ENCODE data around the gene BRF1. TPM values are rescaled to one million over a fixed set of nuclear protein-coding genes. Genes with fewer than 3 reads are reported as not detected.

BRF1 gene
- total RNA-seq, 4 donors from 2014 or later = 25.2 to 35.6 (median 30.9) TPM

DNA sequence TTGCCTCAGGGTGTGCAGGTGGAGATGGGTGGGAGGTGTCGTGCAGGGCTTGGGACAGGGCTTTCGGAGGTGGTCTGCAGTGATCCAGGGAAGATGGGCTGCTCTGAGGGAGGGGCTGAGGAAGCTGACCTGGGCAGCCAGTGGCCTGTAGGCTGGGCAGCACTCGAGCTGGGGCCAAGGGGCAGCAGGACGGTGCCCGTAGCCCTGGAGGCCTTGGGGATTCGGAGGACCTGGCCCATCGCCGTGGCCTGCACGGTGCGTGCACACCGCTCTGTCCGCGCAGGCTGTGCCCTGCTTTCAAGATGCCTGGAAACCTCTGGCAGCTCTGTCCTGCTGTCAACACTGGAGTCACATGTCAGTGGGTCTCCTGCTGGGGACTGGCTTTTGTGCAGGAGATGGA, 22.9 kb upstream of the BRF1 start:
- H3K4me3 ChIP-seq = no peak overlapping the region
- H3K4me1 ChIP-seq = peaks cover 0 to 63% (median 15%) of the 10 kb centered on the region in 3 donors
- 79% methylated on average over 9 of the region's 13 CpGs; no CpG with 5 or more reads in 1 of the 2 donors for WGBS, 2 donors (ENCODE audit: low coverage in 1 of 2)
- H3K36me3 ChIP-seq = peaks cover 0 to 9% of the 10 kb centered on the region in 2 donors
- no peak for ATAC-seq
- H3K27ac ChIP-seq = no peak overlapping the region
- no peak for TF ChIP-seq POLR2AphosphoS5 (IDR thresholded peaks at IDR 0.05)
- TF ChIP-seq, protein P1, sequence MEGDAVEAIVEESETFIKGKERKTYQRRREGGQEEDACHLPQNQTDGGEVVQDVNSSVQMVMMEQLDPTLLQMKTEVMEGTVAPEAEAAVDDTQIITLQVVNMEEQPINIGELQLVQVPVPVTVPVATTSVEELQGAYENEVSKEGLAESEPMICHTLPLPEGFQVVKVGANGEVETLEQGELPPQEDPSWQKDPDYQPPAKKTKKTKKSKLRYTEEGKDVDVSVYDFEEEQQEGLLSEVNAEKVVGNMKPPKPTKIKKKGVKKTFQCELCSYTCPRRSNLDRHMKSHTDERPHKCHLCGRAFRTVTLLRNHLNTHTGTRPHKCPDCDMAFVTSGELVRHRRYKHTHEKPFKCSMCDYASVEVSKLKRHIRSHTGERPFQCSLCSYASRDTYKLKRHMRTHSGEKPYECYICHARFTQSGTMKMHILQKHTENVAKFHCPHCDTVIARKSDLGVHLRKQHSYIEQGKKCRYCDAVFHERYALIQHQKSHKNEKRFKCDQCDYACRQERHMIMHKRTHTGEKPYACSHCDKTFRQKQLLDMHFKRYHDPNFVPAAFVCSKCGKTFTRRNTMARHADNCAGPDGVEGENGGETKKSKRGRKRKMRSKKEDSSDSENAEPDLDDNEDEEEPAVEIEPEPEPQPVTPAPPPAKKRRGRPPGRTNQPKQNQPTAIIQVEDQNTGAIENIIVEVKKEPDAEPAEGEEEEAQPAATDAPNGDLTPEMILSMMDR (IDR thresholded peaks at IDR 0.05) = no peak
- no peak for TF ChIP-seq POLR2A (IDR thresholded peaks at IDR 0.05)
- TF ChIP-seq EP300 (IDR thresholded peaks at IDR 0.05) = no peak
- H3K9me3 ChIP-seq = no peaks in the 10 kb centered on the region
- H3K27me3 ChIP-seq = no peaks in the 10 kb centered on the region

GRCh38 chr14:105322791-105323556, 22.2 kb upstream of the BRF1 start:
- WGBS, 2 donors (ENCODE audit: low coverage in 1 of 2) = 63 to 82% methylated on average over 3 to 11 of the region's 27 CpGs
- peaks cover 0 to 60% (median 16%) of the 10 kb centered on the region in 3 donors for H3K4me1 ChIP-seq

GRCh38 chr14:105317546-105317945, 16.7 kb upstream of the BRF1 start:
- Histone ChIP-seq H3K27ac (peak overlapping the region; percentile 8 to 91 (median 86)), H3K9me3 (no peaks in the 10 kb centered on the region), H3K4me1 (peaks cover 0 to 51% (median 35%) of the 10 kb centered on the region in 3 donors), H3K36me3 (no peaks in the 10 kb centered on the region), H3K27me3 (no peaks in the 10 kb centered on the region), H3K4me3 (peak overlapping the region in 1 of 2 donors; percentile 3)
- TF ChIP-seq, protein P1 (IDR thresholded peaks at IDR 0.05) = peak in 1 of 4 experiments; percentile 43
- TF ChIP-seq POLR2AphosphoS5 (IDR thresholded peaks at IDR 0.05) (peak; percentile 6), POLR2A (IDR thresholded peaks at IDR 0.05) (no peak)
- WGBS, 2 donors (ENCODE audit: low coverage in 1 of 2) = 8 to 24% methylated on average over 2 to 7 of the region's 11 CpGs
- ATAC-seq = no peak

More at GRCh38 chr14:105322791-105323556, 22.2 kb upstream of the BRF1 start:
- Histone ChIP-seq H3K27ac (no peak overlapping the region), H3K4me3 (no peak overlapping the region), H3K27me3 (no peaks in the 10 kb centered on the region), H3K36me3 (peaks cover 0 to 9% of the 10 kb centered on the region in 2 donors), H3K9me3 (no peaks in the 10 kb centered on the region)
- TF ChIP-seq POLR2A (IDR thresholded peaks at IDR 0.05) = no peak
- TF ChIP-seq POLR2AphosphoS5 (IDR thresholded peaks at IDR 0.05) = no peak
- TF ChIP-seq EP300 (IDR thresholded peaks at IDR 0.05) = no peak
- TF ChIP-seq, protein P1 (IDR thresholded peaks at IDR 0.05) = no peak
- no peak for ATAC-seq

DNA sequence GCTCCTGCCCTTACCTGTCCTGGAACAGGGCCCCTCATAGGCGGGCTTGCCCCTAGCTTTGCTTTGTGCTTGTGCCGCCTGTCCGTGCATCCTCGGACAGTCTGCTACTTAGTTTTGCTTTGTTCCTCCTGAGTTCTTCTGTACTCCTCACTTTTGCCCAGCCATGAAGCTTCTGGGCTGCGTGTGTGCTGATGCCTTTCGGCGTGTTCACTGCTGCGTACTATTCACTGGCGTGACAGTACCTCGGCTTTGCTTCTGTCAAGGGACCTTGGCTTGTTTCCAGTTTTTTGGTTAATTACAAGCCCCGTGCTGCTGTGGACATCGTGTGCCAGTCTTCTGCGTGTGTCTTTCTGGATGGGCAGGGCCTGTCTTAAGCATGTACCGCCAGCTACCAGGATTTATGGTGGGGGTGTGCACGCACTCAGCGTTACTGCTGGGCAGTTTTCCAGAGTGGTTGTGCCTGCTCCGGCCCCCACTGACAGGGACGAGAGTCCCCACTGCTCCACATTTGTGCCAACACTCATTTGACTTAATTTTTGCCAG, 16.2 kb upstream of the BRF1 start:
- TF ChIP-seq, protein P1 (IDR thresholded peaks at IDR 0.05) = no peak
- TF ChIP-seq EP300 (IDR thresholded peaks at IDR 0.05) (no peak), POLR2AphosphoS5 (IDR thresholded peaks at IDR 0.05) (no peak), POLR2A (IDR thresholded peaks at IDR 0.05) (no peak)
- 40 to 58% methylated on average over 4 to 14 of the region's 18 CpGs for WGBS, 2 donors (ENCODE audit: low coverage in 1 of 2)
- H3K4me1 ChIP-seq = peaks cover 0 to 51% (median 35%) of the 10 kb centered on the region in 3 donors
- no peaks in the 10 kb centered on the region for H3K27me3 ChIP-seq
- H3K27ac ChIP-seq = peak overlapping the region in 3 of 4 donors; percentile 83 to 91 (median 90)
- peak overlapping the region in 1 of 2 donors; percentile 94 for H3K4me3 ChIP-seq
- no peaks in the 10 kb centered on the region for H3K36me3 ChIP-seq
- ATAC-seq = no peak
- H3K9me3 ChIP-seq = no peaks in the 10 kb centered on the region
